CD4-positive, alpha-beta T cell (primary cell): ENCODE results near the gene LRCH3. TPM values are rescaled to one million over a fixed set of nuclear protein-coding genes. Genes with fewer than 3 reads are reported as not detected.

ENCODE experiments used
- ATAC-seq: fragments of 200-7000 bp; cut with Tn5 transposase; one replicate; pipeline ENCODE4 v1.10.0; 2022; ENCODE audit warnings: mild to moderate bottlenecking; ENCODE audit not compliant: poor library complexity
- CTCF ChIA-PET: fragments of 350-600 bp; sonication (Branson Sonifier 250); formaldehyde crosslinking; loops from one replicate; lab custom pipeline; 2021; ENCODE audit warnings: antibody characterized with exemption, inconsistent platforms; lab: Charles Lee
- POLR2A ChIA-PET: fragments of 350-600 bp; sonication (Branson Sonifier 250); formaldehyde crosslinking; loops from one replicate; lab custom pipeline; 2021; ENCODE audit warnings: antibody characterized with exemption, inconsistent platforms; lab: Charles Lee
- DNase-seq, 14 experiments: peaks; one replicate each; pipeline ENCODE4 v3.0.0-alpha.2; 2013 to 2020; ENCODE audit warnings: mixed read lengths in 2 of 14
- H3K27ac ChIP-seq, 2 donors: one replicate each; pipeline versions ENCODE4 v1.5.1 to v1.7.0; 2013; ENCODE audit warnings: low read length in 2 of 2, low read depth in 1 of 2, mild to moderate bottlenecking in 1 of 2
- H3K27me3 ChIP-seq, 2 experiments: 1 replicate in 1 of 2; 2 replicates in 1 of 2; pipeline versions ENCODE4 v1.6.1 to v1.7.0; 2013; ENCODE audit warnings: low read length in 2 of 2, control low read depth in 1 of 2, mild to moderate bottlenecking in 1 of 2, moderate library complexity in 1 of 2; ENCODE audit not compliant: insufficient read depth in 2 of 2, control insufficient read depth in 1 of 2
- H3K36me3 ChIP-seq: one replicate; pipeline ENCODE4 v1.6.1; 2013; ENCODE audit warnings: low read length, control low read depth; ENCODE audit not compliant: insufficient read depth
- H3K4me1 ChIP-seq: one replicate; pipeline ENCODE4 v1.6.1; 2013; ENCODE audit warnings: low read length, control low read depth; ENCODE audit not compliant: insufficient read depth
- H3K4me3 ChIP-seq: one replicate; pipeline ENCODE4 v1.5.1; 2013; ENCODE audit warnings: mild to moderate bottlenecking, low read length, moderate library complexity
- H3K9me3 ChIP-seq, 2 experiments: 1 replicate in 1 of 2; 2 replicates in 1 of 2; pipeline versions ENCODE4 v1.6.1 to v1.7.0; 2013; ENCODE audit warnings: low read length in 2 of 2, mild to moderate bottlenecking in 2 of 2, control low read depth in 1 of 2, moderate library complexity in 1 of 2; ENCODE audit not compliant: control insufficient read depth in 1 of 2, insufficient read depth in 1 of 2
- H3K27ac Mint-ChIP-seq: one replicate; pipeline ENCODE4 v1.8.0; 2020; ENCODE audit warnings: mixed read lengths
- H3K27me3 Mint-ChIP-seq: one replicate; pipeline ENCODE4 v1.8.0; 2021; ENCODE audit warnings: mixed read lengths
- H3K36me3 Mint-ChIP-seq: one replicate; pipeline ENCODE4 v1.8.0; 2021; ENCODE audit warnings: low read depth, mixed read lengths
- H3K4me1 Mint-ChIP-seq: one replicate; pipeline ENCODE4 v1.8.0; 2021; ENCODE audit warnings: low read depth, mixed read lengths
- H3K4me3 Mint-ChIP-seq: one replicate; pipeline ENCODE4 v1.8.0; 2020; ENCODE audit warnings: mild to moderate bottlenecking, mixed read lengths
- H3K9me3 Mint-ChIP-seq: one replicate; pipeline ENCODE4 v1.8.0; 2020; ENCODE audit warnings: mixed read lengths
- intact Hi-C, 2 experiments: fragments of 100-400 bp; cut with DNase I in 1 of 2; cut with micrococcal nuclease in 1 of 2; formaldehyde crosslinking; loops; one replicate each; pipeline versions ENCODE4 v1.15.1 to v1.9.0; 2023 to 2025; cut with DNase I, micrococcal nuclease
- total RNA-seq, 174 experiments: library from RNA in 2 of 174; stranded (reverse) in 2 of 174; gene quantifications; one replicate each; pipeline ENCODE4 v1.2.3 and lab custom pipeline; 2021 to 2026
- TF ChIP-seq, protein P1 (sequence below): fragments of 200-600 bp; IDR thresholded peaks from one replicate; pipeline ENCODE4 v1.8.0; 2022; ENCODE audit warnings: antibody characterized with exemption, mild to moderate bottlenecking

The LRCH3 gene
- total RNA-seq, 2 experiments from 2014 or later: 31.5 to 37.6 TPM

- Mint-ChIP-seq H3K27ac (peak overlapping the region; percentile 75), H3K27me3 (no peaks in the 10 kb centered on the region), H3K4me1 (peaks cover 36% of the 10 kb centered on the region), H3K9me3 (no peaks in the 10 kb centered on the region), H3K36me3 (peaks cover 45% of the 10 kb centered on the region), H3K4me3 (no peak overlapping the region)
- intact Hi-C loops: no loop called here
- H3K27me3 ChIP-seq: no peaks in the 10 kb centered on the region
- H3K4me1 ChIP-seq: peaks cover 6% of the 10 kb centered on the region
- CTCF ChIA-PET: no interaction called here
- H3K36me3 ChIP-seq: peaks cover 11% of the 10 kb centered on the region
- no peak overlapping the region for H3K4me3 ChIP-seq
- DNase-seq (no peak), ATAC-seq (no peak)
- no peak overlapping the region for H3K27ac ChIP-seq
- no peaks in the 10 kb centered on the region for H3K9me3 ChIP-seq
- POLR2A ChIA-PET: interaction anchor here (1.3 kb wide), 1 partner anchor 38 kb away, joined by 4 read pairs; the partner anchor contains the start of gene FYTTD1
- TF ChIP-seq, protein P1, sequence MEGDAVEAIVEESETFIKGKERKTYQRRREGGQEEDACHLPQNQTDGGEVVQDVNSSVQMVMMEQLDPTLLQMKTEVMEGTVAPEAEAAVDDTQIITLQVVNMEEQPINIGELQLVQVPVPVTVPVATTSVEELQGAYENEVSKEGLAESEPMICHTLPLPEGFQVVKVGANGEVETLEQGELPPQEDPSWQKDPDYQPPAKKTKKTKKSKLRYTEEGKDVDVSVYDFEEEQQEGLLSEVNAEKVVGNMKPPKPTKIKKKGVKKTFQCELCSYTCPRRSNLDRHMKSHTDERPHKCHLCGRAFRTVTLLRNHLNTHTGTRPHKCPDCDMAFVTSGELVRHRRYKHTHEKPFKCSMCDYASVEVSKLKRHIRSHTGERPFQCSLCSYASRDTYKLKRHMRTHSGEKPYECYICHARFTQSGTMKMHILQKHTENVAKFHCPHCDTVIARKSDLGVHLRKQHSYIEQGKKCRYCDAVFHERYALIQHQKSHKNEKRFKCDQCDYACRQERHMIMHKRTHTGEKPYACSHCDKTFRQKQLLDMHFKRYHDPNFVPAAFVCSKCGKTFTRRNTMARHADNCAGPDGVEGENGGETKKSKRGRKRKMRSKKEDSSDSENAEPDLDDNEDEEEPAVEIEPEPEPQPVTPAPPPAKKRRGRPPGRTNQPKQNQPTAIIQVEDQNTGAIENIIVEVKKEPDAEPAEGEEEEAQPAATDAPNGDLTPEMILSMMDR: no peak
Measured at GRCh38 chr3:197787412-197787811, 3.6 kb upstream of the LRCH3 start.

DNA sequence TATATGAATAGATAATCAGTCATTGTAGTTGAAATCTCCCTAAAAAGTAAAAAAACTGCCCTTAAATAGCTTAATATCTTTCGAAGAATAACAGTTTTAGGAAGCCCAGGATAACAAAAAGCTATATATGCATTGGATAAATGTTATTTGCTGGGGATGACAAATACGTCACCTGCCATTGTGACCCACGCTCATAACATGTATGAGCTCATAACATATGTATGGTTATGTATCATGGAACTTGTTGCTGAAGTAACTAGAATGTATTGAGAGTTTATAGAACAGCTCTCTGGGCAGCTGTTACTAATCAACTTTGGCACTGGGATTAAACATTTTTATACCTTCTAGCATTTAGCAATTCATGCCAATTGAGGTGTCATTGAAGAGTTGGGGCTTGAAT is 1.7 kb upstream of the LRCH3 start:
- H3K36me3 Mint-ChIP-seq: peaks cover 31% of the 10 kb centered on the region
- Histone ChIP-seq H3K9me3 (no peaks in the 10 kb centered on the region), H3K27ac (no peak overlapping the region), H3K27me3 (no peaks in the 10 kb centered on the region), H3K4me3 (no peak overlapping the region), H3K4me1 (peaks cover 13% of the 10 kb centered on the region), H3K36me3 (no peaks in the 10 kb centered on the region)
- DNase-seq (no peak), ATAC-seq (no peak)
- H3K27me3 Mint-ChIP-seq: no peaks in the 10 kb centered on the region
- peak overlapping the region; percentile 98 for H3K27ac Mint-ChIP-seq
- intact Hi-C loops: no loop called here
- H3K4me3 Mint-ChIP-seq: peak overlapping the region; percentile 95
- ChIA-PET POLR2A (interaction anchor here (1.3 to 3.9 kb wide), 3 partner anchors 12 to 77 kb away, joined by 3 to 28 read pairs (median 5); no protein-coding TSS in a partner anchor), CTCF (interaction anchor here (1.4 kb wide), 1 partner anchor 36 kb away, joined by 4 read pairs; no protein-coding TSS in a partner anchor)
- H3K4me1 Mint-ChIP-seq: peaks cover 44% of the 10 kb centered on the region
- H3K9me3 Mint-ChIP-seq: no peaks in the 10 kb centered on the region
- TF ChIP-seq, protein P1: no peak

- CTCF ChIA-PET: interaction anchor here (1.4 kb wide), 1 partner anchor 37 kb away, joined by 4 read pairs; no protein-coding TSS in a partner anchor
- no peaks in the 10 kb centered on the region for H3K27me3 Mint-ChIP-seq
- H3K36me3 Mint-ChIP-seq: peaks cover 25% of the 10 kb centered on the region
- H3K36me3 ChIP-seq: no peaks in the 10 kb centered on the region
- H3K4me3 Mint-ChIP-seq: peak overlapping the region; percentile 95
- no peaks in the 10 kb centered on the region for H3K9me3 Mint-ChIP-seq
- POLR2A ChIA-PET: interaction anchor here (1.3 to 3.9 kb wide), 6 partner anchors 11 to 77 kb away, joined by 3 to 28 read pairs (median 6); partner anchors contain the start of genes FYTTD1 and RUBCN
- intact Hi-C loops: loop anchor here in 1 of 2 experiments (5.0 kb wide), 2 partner anchors 38 to 78 kb away; no protein-coding TSS in a partner anchor
- no peaks in the 10 kb centered on the region for H3K27me3 ChIP-seq
- no peak overlapping the region for H3K27ac ChIP-seq
- H3K4me1 Mint-ChIP-seq: peaks cover 46% of the 10 kb centered on the region
- H3K4me1 ChIP-seq: peaks cover 17% of the 10 kb centered on the region
- no peaks in the 10 kb centered on the region for H3K9me3 ChIP-seq
- no peak overlapping the region for H3K4me3 ChIP-seq
- DNase-seq (no peak), ATAC-seq (no peak)
- peak overlapping the region; percentile 98 for H3K27ac Mint-ChIP-seq
- TF ChIP-seq, protein P1: no peak
Measured at GRCh38 chr3:197790033-197790432, 1.0 kb upstream of the LRCH3 start.
